ENCODE measurements around the gene PRR12. TPM values are rescaled to one million over a fixed set of nuclear protein-coding genes. Genes with fewer than 3 reads are reported as not detected.

Gene PRR12
- total RNA-seq, 1 experiment from 2014 or later: 22.9 TPM

DNA sequence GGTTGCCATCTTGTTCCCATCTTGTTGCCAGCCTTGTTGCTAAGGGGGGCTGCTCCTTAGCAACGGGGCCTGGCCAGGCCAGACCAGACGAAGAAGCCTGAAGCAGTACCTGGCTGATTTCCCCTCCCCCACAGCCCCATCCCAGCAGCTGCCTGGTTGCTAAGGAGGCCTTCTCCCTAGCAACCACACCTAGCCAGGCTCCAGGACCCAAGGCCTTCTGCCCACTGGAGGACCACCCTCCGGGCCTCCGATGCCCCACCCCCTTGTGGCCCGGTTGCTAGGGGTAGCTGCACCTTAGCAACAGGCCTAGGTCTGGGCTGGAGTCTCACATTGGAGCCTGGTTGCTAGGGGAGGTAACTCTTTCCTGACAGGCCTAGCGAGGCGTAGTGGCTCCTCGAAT lies 6.0 kb upstream of the PRR12 start:
- CTCF ChIA-PET: no interaction called here

DNA sequence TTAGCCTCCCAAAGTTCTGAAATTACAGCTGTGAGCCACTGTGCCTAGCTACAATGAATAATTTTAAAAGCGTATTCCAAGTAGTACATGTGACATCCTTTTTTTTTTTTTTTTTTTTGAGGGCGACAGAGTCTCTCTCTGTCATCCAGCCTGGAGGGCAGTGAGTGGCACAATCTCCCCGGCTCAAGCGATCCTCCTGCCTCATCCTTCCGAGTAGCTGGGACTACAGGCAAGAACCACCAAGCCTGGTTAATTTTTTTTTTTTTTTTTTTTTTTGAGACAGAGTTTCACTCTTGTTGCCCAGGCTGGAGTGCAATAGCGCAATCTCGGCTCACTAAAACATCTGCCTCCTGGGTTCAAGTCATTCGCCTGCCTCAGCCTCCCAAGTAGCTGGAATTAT lies 3.8 kb upstream of the PRR12 start:
- DNase-seq (ENCODE audit: low read depth, low spot score): no peak
- no peak for ATAC-seq
- H3K9me3 ChIP-seq (ENCODE audit: control insufficient read depth, insufficient read depth, low read depth, low read length): no peaks in the 10 kb centered on the region
- POLR2A ChIA-PET: no interaction called here
- peaks cover 4% of the 10 kb centered on the region; the same call in 1 of the 2 replicates for H3K36me3 ChIP-seq (ENCODE audit: control insufficient read depth, insufficient read depth, low read length)
- in situ Hi-C loops (cut with HindIII; ENCODE audit: low pct_unique_long_range_greater_than_20kb, low sequenced_read_pairs): no loop called here
- no peaks in the 10 kb centered on the region for H3K27me3 ChIP-seq (ENCODE audit: control insufficient read depth, insufficient read depth, low read length)
- intact Hi-C loops (cut with micrococcal nuclease; ENCODE audit: unreplicated experiment): no loop called here
- CTCF ChIA-PET: no interaction called here
- no peak for TF ChIP-seq CTCF (IDR thresholded peaks at IDR 0.05)
- no peak for TF ChIP-seq POLR2AphosphoS5 (IDR thresholded peaks at IDR 0.05; ENCODE audit: low read depth, low read length)
- no peak for TF ChIP-seq SIN3A (IDR thresholded peaks at IDR 0.05; ENCODE audit: borderline replicate concordance, insufficient read depth, low read depth, low read length)
- TF ChIP-seq, protein P1, sequence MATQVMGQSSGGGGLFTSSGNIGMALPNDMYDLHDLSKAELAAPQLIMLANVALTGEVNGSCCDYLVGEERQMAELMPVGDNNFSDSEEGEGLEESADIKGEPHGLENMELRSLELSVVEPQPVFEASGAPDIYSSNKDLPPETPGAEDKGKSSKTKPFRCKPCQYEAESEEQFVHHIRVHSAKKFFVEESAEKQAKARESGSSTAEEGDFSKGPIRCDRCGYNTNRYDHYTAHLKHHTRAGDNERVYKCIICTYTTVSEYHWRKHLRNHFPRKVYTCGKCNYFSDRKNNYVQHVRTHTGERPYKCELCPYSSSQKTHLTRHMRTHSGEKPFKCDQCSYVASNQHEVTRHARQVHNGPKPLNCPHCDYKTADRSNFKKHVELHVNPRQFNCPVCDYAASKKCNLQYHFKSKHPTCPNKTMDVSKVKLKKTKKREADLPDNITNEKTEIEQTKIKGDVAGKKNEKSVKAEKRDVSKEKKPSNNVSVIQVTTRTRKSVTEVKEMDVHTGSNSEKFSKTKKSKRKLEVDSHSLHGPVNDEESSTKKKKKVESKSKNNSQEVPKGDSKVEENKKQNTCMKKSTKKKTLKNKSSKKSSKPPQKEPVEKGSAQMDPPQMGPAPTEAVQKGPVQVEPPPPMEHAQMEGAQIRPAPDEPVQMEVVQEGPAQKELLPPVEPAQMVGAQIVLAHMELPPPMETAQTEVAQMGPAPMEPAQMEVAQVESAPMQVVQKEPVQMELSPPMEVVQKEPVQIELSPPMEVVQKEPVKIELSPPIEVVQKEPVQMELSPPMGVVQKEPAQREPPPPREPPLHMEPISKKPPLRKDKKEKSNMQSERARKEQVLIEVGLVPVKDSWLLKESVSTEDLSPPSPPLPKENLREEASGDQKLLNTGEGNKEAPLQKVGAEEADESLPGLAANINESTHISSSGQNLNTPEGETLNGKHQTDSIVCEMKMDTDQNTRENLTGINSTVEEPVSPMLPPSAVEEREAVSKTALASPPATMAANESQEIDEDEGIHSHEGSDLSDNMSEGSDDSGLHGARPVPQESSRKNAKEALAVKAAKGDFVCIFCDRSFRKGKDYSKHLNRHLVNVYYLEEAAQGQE (IDR thresholded peaks at IDR 0.05; ENCODE audit: insufficient read depth in 1 of 2, low read depth in 2 of 2, low read length in 1 of 2): no peak
- TF ChIP-seq TCF7L2 (IDR thresholded peaks at IDR 0.05; ENCODE audit: low read depth, low read length): no peak
- no TSS peak for BruUV-seq (replicated peaks)
- no peak overlapping the region for H3K27ac ChIP-seq (ENCODE audit: low read length)
- H3K4me1 ChIP-seq (ENCODE audit: control insufficient read depth, insufficient read depth, low read length): no peaks in the 10 kb centered on the region
- no peak overlapping the region for H3K4me3 ChIP-seq (ENCODE audit: low read depth in 2 of 2, low read length in 2 of 2)

More for the DNA sequence above, 6.0 kb upstream of the PRR12 start:
- intact Hi-C loops (cut with micrococcal nuclease; ENCODE audit: unreplicated experiment): no loop called here
- POLR2A ChIA-PET: no interaction called here
- Histone ChIP-seq H3K9me3 (ENCODE audit: control insufficient read depth, insufficient read depth, low read depth, low read length) (no peaks in the 10 kb centered on the region), H3K27ac (ENCODE audit: low read length) (no peak overlapping the region), H3K36me3 (ENCODE audit: control insufficient read depth, insufficient read depth, low read length) (peaks cover 4% of the 10 kb centered on the region; the same call in 1 of the 2 replicates), H3K4me3 (ENCODE audit: low read depth in 2 of 2, low read length in 2 of 2) (no peak overlapping the region), H3K27me3 (ENCODE audit: control insufficient read depth, insufficient read depth, low read length) (no peaks in the 10 kb centered on the region), H3K4me1 (ENCODE audit: control insufficient read depth, insufficient read depth, low read length) (0 out of 2 replicates have a peak, but pooled peaks cover 2% of the 10 kb centered on the region)
- no peak for DNase-seq (ENCODE audit: low read depth, low spot score)
- in situ Hi-C loops (cut with HindIII; ENCODE audit: low pct_unique_long_range_greater_than_20kb, low sequenced_read_pairs): no loop called here
- no peak for TF ChIP-seq CTCF (IDR thresholded peaks at IDR 0.05)
- no peak for TF ChIP-seq SIN3A (IDR thresholded peaks at IDR 0.05; ENCODE audit: borderline replicate concordance, insufficient read depth, low read depth, low read length)
- BruUV-seq (replicated peaks): no TSS peak
- ATAC-seq: no peak
